ENCODE data around the gene IGFBP3. TPM values are rescaled to one million over a fixed set of nuclear protein-coding genes. Genes with fewer than 3 reads are reported as not detected.

IGFBP3 gene
- total and polyA plus RNA-seq, 2 of the 13 experiments (the other 11 are each of a cell fraction or from before 2014, with no cell fraction given), result 57.5 TPM; not detected in 1

DNA sequence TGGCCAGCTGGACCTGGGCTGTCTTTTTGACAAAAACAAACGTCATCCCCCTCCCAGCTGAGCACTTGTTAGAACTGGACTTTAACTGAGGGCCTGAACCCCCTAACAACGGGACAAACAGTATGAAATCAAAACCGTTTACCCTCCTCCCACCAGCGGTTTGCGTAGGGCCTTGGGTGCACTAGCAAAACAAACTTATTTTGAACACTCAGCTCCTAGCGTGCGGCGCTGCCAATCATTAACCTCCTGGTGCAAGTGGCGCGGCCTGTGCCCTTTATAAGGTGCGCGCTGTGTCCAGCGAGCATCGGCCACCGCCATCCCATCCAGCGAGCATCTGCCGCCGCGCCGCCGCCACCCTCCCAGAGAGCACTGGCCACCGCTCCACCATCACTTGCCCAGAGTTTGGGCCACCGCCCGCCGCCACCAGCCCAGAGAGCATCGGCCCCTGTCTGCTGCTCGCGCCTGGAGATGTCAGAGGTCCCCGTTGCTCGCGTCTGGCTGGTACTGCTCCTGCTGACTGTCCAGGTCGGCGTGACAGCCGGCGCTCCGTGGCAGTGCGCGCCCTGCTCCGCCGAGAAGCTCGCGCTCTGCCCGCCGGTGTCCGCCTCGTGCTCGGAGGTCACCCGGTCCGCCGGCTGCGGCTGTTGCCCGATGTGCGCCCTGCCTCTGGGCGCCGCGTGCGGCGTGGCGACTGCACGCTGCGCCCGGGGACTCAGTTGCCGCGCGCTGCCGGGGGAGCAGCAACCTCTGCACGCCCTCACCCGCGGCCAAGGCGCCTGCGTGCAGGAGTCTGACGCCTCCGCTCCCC lies 32.7 kb downstream of the IGFBP3 start, which contains the start of gene IGFBP1 (continued):
- TF ChIP-seq, protein P1, sequence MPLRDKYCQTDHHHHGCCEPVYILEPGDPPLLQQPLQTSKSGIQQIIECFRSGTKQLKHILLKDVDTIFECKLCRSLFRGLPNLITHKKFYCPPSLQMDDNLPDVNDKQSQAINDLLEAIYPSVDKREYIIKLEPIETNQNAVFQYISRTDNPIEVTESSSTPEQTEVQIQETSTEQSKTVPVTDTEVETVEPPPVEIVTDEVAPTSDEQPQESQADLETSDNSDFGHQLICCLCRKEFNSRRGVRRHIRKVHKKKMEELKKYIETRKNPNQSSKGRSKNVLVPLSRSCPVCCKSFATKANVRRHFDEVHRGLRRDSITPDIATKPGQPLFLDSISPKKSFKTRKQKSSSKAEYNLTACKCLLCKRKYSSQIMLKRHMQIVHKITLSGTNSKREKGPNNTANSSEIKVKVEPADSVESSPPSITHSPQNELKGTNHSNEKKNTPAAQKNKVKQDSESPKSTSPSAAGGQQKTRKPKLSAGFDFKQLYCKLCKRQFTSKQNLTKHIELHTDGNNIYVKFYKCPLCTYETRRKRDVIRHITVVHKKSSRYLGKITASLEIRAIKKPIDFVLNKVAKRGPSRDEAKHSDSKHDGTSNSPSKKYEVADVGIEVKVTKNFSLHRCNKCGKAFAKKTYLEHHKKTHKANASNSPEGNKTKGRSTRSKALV (CRISPR knock-in tag; IDR thresholded peaks at IDR 0.05), result peak; percentile 85
- TF ChIP-seq NFKBIZ (CRISPR knock-in tag; IDR thresholded peaks at IDR 0.05), result peak; percentile 79; the same call in 1 of the 2 replicates
- TF ChIP-seq, protein P2, sequence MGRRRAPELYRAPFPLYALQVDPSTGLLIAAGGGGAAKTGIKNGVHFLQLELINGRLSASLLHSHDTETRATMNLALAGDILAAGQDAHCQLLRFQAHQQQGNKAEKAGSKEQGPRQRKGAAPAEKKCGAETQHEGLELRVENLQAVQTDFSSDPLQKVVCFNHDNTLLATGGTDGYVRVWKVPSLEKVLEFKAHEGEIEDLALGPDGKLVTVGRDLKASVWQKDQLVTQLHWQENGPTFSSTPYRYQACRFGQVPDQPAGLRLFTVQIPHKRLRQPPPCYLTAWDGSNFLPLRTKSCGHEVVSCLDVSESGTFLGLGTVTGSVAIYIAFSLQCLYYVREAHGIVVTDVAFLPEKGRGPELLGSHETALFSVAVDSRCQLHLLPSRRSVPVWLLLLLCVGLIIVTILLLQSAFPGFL (CRISPR knock-in tag; IDR thresholded peaks at IDR 0.05), result no peak
- no peak; the same call in 1 of the 2 replicates for TF ChIP-seq ZNF746 (CRISPR knock-in tag; IDR thresholded peaks at IDR 0.05)
- TF ChIP-seq, protein P3, sequence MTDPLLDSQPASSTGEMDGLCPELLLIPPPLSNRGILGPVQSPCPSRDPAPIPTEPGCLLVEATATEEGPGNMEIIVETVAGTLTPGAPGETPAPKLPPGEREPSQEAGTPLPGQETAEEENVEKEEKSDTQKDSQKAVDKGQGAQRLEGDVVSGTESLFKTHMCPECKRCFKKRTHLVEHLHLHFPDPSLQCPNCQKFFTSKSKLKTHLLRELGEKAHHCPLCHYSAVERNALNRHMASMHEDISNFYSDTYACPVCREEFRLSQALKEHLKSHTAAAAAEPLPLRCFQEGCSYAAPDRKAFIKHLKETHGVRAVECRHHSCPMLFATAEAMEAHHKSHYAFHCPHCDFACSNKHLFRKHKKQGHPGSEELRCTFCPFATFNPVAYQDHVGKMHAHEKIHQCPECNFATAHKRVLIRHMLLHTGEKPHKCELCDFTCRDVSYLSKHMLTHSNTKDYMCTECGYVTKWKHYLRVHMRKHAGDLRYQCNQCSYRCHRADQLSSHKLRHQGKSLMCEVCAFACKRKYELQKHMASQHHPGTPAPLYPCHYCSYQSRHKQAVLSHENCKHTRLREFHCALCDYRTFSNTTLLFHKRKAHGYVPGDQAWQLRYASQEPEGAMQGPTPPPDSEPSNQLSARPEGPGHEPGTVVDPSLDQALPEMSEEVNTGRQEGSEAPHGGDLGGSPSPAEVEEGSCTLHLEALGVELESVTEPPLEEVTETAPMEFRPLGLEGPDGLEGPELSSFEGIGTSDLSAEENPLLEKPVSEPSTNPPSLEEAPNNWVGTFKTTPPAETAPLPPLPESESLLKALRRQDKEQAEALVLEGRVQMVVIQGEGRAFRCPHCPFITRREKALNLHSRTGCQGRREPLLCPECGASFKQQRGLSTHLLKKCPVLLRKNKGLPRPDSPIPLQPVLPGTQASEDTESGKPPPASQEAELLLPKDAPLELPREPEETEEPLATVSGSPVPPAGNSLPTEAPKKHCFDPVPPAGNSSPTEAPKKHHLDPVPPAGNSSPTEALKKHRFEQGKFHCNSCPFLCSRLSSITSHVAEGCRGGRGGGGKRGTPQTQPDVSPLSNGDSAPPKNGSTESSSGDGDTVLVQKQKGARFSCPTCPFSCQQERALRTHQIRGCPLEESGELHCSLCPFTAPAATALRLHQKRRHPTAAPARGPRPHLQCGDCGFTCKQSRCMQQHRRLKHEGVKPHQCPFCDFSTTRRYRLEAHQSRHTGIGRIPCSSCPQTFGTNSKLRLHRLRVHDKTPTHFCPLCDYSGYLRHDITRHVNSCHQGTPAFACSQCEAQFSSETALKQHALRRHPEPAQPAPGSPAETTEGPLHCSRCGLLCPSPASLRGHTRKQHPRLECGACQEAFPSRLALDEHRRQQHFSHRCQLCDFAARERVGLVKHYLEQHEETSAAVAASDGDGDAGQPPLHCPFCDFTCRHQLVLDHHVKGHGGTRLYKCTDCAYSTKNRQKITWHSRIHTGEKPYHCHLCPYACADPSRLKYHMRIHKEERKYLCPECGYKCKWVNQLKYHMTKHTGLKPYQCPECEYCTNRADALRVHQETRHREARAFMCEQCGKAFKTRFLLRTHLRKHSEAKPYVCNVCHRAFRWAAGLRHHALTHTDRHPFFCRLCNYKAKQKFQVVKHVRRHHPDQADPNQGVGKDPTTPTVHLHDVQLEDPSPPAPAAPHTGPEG (CRISPR knock-in tag; IDR thresholded peaks at IDR 0.05), result peak; percentile 55; the same call in 1 of the 2 replicates
- peak; percentile 56; the same call in 1 of the 2 replicates for TF ChIP-seq TSC22D2 (CRISPR knock-in tag; IDR thresholded peaks at IDR 0.05; ENCODE audit: borderline replicate concordance)
- TF ChIP-seq FOXK2 (IDR thresholded peaks at IDR 0.05), result no peak
- TF ChIP-seq, protein P4, sequence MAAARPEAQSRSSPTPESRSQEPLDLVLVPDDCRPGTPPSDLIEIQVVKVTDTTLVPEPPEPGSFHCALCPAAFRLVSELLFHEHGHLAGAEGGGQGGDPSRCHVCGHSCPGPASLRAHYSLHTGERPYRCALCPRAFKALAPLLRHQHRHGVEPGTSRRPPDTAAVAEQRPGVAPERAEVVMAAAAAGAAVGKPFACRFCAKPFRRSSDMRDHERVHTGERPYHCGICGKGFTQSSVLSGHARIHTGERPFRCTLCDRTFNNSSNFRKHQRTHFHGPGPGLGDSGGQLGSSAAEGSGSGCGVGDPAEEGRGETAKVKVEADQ (CRISPR knock-in tag; IDR thresholded peaks at IDR 0.05; ENCODE audit: borderline replicate concordance), result peak; percentile 73
- peak; percentile 75; the same call in 1 of the 2 replicates for TF ChIP-seq ZNF501 (CRISPR knock-in tag; IDR thresholded peaks at IDR 0.05)
- 0 out of 4 replicates have a peak, but pooled peaks of 1 of the 2 experiments have one; percentile 16 for TF ChIP-seq MAFK (conservative IDR thresholded peaks at IDR 0.05 in 1 of 2, IDR thresholded peaks at IDR 0.05 in 1 of 2; ENCODE audit: low read length in 2 of 2)
- TF ChIP-seq, protein P5, sequence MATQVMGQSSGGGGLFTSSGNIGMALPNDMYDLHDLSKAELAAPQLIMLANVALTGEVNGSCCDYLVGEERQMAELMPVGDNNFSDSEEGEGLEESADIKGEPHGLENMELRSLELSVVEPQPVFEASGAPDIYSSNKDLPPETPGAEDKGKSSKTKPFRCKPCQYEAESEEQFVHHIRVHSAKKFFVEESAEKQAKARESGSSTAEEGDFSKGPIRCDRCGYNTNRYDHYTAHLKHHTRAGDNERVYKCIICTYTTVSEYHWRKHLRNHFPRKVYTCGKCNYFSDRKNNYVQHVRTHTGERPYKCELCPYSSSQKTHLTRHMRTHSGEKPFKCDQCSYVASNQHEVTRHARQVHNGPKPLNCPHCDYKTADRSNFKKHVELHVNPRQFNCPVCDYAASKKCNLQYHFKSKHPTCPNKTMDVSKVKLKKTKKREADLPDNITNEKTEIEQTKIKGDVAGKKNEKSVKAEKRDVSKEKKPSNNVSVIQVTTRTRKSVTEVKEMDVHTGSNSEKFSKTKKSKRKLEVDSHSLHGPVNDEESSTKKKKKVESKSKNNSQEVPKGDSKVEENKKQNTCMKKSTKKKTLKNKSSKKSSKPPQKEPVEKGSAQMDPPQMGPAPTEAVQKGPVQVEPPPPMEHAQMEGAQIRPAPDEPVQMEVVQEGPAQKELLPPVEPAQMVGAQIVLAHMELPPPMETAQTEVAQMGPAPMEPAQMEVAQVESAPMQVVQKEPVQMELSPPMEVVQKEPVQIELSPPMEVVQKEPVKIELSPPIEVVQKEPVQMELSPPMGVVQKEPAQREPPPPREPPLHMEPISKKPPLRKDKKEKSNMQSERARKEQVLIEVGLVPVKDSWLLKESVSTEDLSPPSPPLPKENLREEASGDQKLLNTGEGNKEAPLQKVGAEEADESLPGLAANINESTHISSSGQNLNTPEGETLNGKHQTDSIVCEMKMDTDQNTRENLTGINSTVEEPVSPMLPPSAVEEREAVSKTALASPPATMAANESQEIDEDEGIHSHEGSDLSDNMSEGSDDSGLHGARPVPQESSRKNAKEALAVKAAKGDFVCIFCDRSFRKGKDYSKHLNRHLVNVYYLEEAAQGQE (IDR thresholded peaks at IDR 0.05; ENCODE audit: borderline replicate concordance in 1 of 2, low read depth in 1 of 2, low read length in 2 of 2), result no peak; a peak in 1 of 4 replicates

Data from HepG2 (cell line).